PC-3 (cell line): ENCODE data around the gene DLGAP4.

Source experiments
- EZH2 ChIP-seq: fragments of 300-600 bp; sonication (generic); IDR thresholded peaks from one replicate; pipeline ENCODE4 v1.6.1; 2017; ENCODE audit warnings: antibody characterized with exemption, mild to moderate bottlenecking, low read length; ENCODE audit not compliant: unreplicated experiment
- TF ChIP-seq, protein P1 (sequence below): fragments of 300-600 bp; sonication (generic); conservative IDR thresholded peaks from 2 replicates; pipeline ENCODE4 v1.5.1; 2017; ENCODE audit warnings: antibody characterized with exemption, low read depth, mild to moderate bottlenecking, low read length

DNA sequence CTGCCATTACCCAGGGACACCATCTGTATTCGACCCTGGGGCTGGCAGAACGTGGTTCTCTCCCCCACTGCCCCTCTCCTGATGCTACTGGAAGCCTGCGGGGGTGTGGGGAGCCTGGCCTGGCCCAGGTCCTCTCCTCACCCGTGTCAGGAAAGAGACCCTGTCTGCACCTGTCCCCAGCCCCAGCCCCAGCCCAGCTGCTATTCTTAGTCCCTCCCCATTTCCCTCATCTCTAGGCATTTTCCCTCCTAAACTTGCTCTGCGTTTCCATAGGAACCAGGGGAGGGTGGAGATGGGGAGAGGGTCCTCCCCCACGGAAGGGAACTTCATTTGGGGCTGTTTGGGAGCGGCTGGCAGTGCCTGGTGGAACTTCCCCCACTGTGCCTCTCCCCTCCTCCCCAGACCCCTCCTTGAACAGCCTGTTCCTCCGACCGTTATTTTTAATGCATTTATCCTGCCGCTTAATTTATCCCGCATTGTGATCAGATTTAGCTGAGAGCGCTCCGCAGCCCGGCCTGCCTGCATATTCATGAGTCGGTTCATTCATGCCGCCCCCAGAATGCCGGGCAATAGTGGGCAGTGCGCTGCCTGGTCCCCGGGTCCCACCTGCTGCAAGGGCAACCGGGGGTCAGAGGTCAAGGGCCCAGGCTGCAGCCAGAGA lies 31.8 kb upstream of the DLGAP4 start:
- TF ChIP-seq, protein P1, sequence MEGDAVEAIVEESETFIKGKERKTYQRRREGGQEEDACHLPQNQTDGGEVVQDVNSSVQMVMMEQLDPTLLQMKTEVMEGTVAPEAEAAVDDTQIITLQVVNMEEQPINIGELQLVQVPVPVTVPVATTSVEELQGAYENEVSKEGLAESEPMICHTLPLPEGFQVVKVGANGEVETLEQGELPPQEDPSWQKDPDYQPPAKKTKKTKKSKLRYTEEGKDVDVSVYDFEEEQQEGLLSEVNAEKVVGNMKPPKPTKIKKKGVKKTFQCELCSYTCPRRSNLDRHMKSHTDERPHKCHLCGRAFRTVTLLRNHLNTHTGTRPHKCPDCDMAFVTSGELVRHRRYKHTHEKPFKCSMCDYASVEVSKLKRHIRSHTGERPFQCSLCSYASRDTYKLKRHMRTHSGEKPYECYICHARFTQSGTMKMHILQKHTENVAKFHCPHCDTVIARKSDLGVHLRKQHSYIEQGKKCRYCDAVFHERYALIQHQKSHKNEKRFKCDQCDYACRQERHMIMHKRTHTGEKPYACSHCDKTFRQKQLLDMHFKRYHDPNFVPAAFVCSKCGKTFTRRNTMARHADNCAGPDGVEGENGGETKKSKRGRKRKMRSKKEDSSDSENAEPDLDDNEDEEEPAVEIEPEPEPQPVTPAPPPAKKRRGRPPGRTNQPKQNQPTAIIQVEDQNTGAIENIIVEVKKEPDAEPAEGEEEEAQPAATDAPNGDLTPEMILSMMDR: no peak
- no peak for TF ChIP-seq EZH2
